HG03565 (cell line): ENCODE results near the gene TEF.
"Not testable (repeated sequence)": the region's sequence is repeated elsewhere in the genome, so short reads cannot be mapped to it uniquely, and the experiment has no call there.

Experiments
- ATAC-seq: cut with Tn5 transposase; IDR thresholded peaks from one replicate; pipeline ENCODE4 v1.9.1; 2021; ENCODE audit warnings: mild to moderate bottlenecking, moderate library complexity; ENCODE audit not compliant: unreplicated experiment

TEF gene

GRCh38 chr22:41380993-41381328 is 781 bp upstream of the TEF start:
- peak; percentile 14 for ATAC-seq

DNA sequence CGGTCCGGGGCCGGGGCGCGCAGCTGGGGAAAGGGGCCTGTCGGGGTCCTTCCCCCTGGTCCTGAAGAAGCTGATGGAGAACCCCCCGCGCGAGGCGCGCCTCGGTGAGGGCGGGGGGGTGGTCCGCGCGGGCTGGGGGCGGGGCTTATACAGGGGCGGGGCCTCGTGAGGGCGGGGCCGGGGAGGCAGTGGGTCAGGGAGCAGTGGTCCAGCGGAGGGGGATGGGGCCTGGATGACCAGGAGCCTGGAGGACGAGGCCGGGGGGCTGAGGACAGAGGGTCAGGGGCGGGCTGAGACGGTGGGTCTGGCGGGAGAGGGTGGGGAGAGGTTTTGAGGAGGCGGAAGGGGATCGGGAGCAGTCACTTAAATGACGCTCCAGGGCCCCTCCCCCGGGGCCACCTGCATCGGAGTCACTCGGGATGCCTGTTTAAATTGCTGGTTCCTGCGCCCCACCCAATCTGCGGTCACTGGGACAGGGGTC is 396 bp downstream of the TEF start:
- ATAC-seq = no peak

DNA sequence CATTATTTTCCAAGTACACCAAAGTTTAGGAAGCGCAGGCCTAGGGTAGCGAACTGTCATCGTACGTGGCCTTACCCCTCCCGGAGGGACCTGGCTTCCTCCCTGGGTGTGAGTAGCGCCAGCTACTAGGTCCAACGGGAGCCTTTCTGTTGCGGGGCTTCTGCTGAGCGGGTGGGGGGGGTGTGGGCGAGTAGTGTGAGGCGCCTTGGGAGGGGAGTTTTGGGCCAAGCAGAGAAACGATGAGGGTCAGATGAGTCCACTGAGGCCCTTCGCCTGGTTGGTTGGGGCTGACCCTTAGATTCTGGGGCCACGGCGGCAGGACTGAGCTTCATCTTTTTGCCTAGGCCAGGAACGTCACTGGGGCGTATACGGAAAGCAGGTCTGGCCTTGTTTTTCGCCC is 868 bp downstream of the TEF start:
- ATAC-seq = no peak

- ATAC-seq = no peak
These were observed 1.3 kb downstream of the TEF start for GRCh38 chr22:41383085-41383484.

GRCh38 chr22:41384128-41384527 is 2.4 kb downstream of the TEF start:
- ATAC-seq = no peak

DNA sequence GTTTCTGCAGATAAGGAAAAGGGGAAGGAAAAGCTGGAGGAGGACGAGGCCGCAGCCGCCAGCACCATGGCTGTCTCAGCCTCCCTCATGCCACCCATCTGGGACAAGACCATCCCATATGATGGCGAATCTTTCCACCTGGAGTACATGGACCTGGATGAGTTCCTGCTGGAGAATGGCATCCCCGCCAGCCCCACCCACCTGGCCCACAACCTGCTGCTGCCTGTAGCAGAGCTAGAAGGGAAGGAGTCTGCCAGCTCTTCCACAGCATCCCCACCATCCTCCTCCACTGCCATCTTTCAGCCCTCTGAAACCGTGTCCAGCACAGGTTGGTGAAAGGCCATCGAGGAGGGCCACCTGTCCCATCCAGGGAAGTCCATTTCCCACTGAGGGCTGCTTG is 5.6 kb downstream of the TEF start:
- no peak for ATAC-seq

GRCh38 chr22:41394012-41394356 is 12.2 kb downstream of the TEF start:
- ATAC-seq = no peak

- no peak for ATAC-seq
These were observed 13.9 kb downstream of the TEF start for GRCh38 chr22:41395531-41396240.

DNA sequence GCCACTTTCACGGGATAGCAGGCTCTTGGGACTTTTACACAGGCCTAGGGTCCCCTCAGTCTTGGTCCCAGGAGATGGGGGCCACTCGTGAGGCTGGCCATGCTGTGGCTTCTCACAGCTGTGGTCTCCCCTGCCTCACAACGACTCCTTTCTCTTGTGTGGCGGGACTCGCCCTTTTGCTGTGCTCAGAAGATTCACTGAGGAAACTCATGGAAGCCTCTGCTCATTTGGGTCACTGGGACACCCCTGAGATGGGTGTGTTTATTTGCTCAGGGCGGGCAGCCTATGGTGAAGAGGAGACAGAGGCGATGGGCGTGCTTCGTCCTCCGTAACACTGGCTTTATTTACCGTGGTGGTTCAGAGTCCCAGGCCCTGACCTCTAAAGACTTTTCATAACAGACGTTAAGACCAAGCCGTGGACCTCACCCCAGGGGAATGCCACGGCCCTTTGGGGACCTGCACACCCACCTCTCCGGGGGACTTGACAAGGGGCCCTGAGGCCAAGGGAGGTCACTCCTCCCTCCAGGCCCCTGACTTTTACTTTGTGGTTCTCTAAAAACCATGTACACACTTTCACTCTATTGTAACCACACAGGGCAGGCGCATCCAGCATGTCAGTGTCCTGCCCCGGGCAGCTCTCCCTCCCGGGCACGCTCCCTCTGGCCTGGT is 15.5 kb downstream of the TEF start:
- ATAC-seq = no peak

GRCh38 chr22:41398921-41399320 is 17.2 kb downstream of the TEF start:
- ATAC-seq = no peak

GRCh38 chr22:41401781-41402648 is 20.3 kb downstream of the TEF start:
- ATAC-seq = no peak

DNA sequence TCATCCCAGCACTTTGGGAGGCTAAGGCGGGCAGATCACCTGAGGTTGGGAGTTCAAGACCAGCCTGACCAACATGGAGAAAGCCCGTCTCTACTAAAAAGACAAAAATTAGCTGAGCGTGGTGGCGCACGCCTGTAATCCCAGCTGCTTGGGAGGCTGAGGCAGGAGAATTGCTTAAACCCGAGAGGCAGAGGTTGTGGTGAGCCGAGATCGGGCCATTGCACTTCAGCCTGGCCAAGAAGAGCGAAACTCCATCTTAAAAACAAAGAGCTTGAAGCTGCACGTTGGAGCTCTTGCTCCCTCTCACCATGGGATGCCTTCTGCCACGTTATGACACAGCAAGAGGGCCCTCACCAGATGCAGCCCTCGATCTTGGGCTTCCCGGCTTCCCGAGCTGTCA is 21.1 kb downstream of the TEF start:
- not testable (repeated sequence) for ATAC-seq

- ATAC-seq = peak; percentile 75
These were observed 22.0 kb downstream of the TEF start for GRCh38 chr22:41403532-41404318.

- ATAC-seq = no peak
These were observed 23.8 kb downstream of the TEF start for GRCh38 chr22:41405588-41405987.

DNA sequence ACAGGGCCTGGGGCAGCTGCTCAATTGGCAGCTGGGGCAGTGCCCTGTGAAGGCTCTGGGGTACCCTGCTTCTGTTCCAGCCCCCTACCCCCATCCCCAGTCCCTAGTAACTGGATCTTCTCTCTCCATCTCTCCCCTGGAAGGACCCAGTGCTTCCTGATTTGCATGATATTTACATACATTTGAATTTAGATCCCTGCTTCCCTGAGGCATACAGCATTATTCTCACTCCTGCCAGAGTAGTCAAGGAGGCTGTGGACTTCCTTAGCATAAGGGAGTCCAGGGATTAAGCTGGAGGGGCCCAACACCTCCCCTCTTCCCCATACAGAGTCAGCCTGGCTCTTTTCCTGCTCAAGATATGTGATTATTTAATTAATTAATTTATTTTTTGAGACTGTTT is 24.7 kb downstream of the TEF start:
- no peak for ATAC-seq

DNA sequence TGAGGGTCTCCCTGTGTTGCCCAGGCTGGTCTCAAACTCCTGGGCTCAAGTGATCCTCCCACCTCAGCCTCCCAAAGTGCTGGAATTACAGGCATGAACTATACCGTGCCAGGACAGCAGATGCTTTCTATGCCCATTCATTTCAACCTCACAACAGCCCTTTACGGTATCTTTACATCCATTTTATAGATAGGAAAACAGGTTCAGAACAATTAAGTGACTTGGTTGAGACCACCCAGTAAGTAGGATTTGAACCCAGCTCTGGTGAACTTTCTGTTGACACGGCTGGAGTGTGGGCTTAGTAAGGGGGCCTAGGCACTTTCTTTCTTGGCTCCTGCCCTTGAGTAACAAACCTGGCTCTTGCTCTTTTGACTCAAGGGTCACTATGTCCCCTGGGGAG is 25.7 kb downstream of the TEF start:
- no peak for ATAC-seq

- no peak for ATAC-seq
These were observed 26.9 kb downstream of the TEF start for GRCh38 chr22:41408665-41409064.

- no peak for ATAC-seq
These were observed 28.6 kb downstream of the TEF start for GRCh38 chr22:41410311-41410751.

DNA sequence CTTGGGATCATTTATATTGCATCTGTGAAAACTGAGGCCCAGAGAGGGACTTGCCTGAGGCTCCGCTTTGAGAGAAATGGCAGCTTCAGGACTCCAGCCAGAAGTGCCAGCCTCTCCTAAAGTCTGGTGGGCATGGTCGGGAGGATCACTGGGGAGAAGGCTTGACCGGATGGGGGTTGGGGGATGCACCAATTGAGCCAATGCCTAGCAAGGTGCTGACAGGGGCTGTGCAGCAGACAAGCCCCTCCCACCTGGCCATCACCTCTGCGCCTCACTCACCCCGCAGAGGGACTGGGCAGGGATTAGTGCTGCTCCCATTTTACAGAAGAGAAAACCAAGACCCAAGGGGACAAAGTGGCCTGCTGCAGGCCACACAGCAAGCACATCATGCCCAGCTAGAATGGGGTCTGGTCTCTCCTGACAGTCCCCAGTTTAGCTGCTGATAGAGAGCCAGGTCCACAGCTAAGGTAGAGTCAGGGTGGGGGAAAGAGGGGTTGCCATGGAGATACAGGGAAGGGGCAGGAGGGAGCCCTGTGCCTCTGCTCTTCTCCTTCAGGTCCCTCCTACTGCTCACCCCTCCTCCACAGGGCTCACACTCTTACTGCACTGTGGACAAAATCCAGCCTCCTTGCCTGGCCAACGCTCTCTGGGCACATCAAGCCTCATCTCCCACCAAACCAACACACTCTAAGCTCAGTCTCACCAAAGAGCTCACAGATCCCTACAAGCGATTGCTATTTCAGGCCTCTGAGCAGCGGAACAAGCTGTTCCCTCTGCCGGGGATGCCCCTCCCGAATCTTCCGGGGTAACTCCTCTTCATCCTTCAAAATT is 29.5 kb downstream of the TEF start:
- no peak for ATAC-seq

GRCh38 chr22:41415554-41415953 is 33.8 kb downstream of the TEF start:
- no peak for ATAC-seq
